Left lobe of liver (tissue), 2 donors: Measurements from ENCODE around the gene GRPEL1. TPM values are rescaled to one million over a fixed set of nuclear protein-coding genes. Genes with fewer than 3 reads are reported as not detected.
"Not testable (repeated sequence)": the region's sequence is repeated elsewhere in the genome, so short reads cannot be mapped to it uniquely, and the experiment has no call there.

Source experiments
- ATAC-seq: fragments of 200-7000 bp; cut with Tn5 transposase; one replicate; pipeline ENCODE4 v1.9.1; 2020; ENCODE audit warnings: mild to moderate bottlenecking, moderate library complexity
- DNase-seq: peaks from one replicate; pipeline ENCODE4 v3.0.0-alpha.2; 2020; ENCODE audit warnings: low spot score
- total RNA-seq: library from RNA; stranded (reverse); gene quantifications from one replicate; pipeline ENCODE4 v1.2.1, GENCODE V29; 2021
- donor health status: DM: no; HTN: no; CAD: no; lungs with moderate emphysema.
- donor health status: DM: no; HTN: yes; CAD: no.

GRPEL1 gene
- total RNA-seq, 1 donor from 2014 or later, result 37.3 TPM

DNA sequence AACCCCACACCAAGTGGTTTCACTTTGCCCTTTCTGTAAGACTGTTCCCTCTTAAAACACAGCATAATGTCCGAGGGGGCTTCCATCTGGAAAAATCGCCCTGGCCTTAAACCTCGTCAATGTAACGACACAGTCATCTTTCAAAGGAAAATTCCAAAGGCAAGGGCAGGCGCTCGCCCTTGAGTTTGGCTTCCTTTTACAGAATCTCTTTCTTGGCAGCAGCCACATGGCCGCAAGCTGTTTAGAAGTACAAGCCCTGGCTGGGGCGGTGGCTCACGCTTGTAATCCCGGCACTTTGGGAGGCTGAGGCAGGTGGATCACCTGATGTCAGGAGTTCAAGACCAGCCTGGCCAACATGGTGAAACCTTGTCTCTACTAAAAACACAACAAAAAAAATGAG, 27.1 kb upstream of the GRPEL1 start:
- no peak for DNase-seq
- no peak for ATAC-seq

DNA sequence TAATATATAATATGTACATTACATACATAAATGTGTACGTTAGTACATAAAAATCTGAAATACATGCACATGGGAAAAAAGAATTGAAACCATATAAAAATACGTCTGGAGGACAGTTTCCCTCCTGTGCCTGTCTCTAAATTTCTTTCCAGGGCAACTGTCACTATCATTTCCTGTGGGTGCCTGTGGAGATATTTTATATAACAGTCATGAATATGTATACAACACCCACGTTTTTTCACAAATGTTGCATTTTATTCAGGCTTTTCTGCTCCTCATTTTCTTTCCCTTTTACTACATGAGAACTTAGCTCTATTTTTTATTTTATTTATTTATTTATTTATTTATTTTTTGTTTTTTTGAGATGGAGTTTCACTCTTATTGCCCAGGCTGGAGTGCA, 24.2 kb upstream of the GRPEL1 start:
- DNase-seq (no peak), ATAC-seq (no peak)

DNA sequence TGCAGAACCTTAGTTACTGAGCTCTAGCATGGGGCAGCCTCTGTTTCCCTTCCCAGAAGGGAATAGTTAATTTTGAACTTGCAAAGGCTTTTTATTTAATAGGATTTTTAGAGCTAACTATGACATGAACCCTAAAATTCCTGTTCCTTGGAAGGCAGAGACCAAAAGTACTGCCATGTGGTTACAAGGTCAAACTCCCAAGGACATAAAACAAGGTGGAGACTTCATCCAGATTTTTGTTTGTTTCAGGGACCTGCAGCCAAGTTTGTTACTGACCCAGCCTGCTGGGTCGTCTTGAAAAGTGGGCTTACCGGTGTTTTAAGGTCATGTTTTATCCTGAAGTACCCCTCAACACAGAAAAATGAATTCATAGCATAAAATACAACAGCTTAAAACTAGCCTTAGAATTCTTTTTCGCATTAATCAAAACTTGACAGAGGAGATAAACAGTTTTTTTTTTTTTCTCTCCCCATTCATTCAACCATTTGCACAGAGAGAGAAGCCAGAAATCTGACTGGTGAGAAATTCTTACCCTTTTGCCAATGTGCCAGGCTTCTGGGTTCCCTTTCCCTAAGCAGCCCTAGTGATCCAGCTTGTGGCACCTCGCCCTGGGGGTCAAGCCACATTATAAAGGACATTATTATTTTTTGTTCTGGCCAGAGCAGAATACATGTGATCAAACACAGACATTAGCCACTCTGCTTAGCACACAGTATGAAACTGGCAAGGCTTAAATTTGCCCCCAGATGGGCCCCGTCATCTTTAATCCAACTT, 21.5 kb upstream of the GRPEL1 start:
- no peak for ATAC-seq
- no peak for DNase-seq

DNA sequence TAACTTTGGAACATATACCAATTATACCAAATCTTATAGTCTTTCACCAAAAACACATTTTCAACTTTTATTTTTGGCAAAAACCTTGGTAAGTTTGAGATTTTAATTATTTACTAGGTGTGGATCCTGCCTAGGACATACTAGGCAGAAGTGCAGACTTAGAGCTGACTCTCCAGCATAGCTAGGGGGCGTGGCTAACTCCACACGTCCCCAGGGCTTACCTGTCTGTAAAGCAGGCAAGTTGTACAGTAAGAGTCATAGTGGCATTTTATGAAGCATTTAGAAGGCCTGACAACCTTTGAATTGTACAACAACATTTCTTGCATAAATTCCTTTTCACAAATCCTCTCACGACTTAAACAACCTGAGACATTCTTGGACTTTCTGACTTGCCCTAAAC, 19.2 kb upstream of the GRPEL1 start:
- no peak for ATAC-seq

DNA sequence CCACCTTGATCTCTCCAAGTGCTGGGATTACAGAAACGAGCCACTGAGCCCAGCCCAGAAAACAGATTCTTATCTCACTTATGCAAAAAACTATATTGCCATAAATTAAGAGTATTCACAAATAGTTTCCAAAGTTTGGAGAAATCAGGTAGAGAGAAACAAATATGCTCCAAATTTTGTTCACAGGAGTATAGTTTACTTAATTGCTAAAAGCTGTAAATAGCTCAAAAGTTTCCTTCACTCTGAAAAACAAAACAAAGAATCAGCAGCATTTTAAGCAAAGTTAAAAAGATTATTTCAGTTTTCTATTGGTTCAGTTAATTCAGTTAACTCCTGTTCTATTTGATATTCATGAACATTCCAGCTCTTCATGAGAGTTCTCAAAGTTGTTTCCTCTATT, 18.5 kb upstream of the GRPEL1 start:
- DNase-seq (no peak), ATAC-seq (no peak)

More for the DNA sequence above, 19.2 kb upstream of the GRPEL1 start:
- no peak for DNase-seq

DNA sequence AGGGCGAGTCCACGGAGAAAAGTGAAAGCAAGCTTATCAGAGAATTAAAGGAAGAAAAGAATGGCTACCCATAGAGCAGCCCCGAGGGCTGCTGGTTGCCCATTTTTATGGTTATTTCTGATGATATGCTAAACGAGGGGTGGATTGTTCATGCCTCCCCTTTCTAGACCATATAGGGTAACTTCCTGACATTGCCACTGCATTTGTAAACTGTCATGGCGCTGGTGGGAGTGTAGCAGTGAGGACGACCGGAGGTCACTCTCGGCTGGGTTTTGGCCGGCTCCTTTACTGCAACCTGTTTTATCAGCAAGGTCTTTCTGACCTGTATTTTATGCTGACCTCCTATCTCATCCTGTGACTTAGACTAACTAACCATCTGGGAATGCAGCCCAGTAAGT, 16.7 kb upstream of the GRPEL1 start:
- peak; percentile 75 for ATAC-seq
- peak; percentile 72 for DNase-seq

DNA sequence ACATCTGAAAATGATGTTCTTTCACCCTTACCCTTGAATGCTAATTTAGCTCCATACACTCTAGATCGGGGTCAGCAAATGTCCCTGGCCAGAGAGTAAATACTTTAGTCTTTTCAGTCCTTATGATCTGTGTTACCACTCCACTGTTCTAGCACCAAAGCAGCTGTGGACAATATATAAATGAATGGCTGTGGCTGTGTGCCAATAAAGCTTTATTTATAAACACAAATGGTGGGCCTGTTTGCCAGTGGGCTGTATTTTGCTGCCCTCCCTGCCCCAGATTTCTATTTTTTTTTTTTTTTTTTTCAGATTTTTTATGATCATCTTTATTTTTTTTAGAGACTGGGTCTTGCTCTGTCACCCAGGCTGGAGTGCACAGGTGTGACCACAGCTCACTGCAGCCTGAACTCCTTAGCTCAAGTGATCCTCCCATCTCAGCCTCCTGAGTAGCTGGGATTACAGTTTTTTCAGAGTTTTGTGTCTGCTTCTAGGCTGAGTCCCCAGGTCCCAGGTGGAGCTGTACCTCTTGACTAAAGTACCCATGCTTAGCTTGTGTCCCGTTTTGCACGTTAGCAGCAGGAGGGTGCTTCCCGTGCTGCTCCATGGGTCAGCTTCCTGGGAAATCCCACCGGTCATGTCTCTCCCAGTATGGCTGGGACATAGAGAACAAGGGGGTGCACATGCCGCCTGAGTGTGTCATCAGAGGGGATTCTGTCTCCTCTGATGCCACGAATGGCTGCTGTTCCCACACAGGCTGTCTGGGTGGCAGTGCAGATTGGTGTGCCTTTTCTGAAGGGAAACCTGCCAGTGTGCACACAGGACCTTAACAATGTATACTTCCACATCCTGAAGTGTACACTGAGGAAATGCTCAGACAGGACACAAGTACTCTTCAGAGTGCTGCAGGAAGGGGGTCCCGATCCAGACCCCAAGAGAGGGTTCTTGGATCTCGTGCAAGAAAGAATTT, 16.0 kb upstream of the GRPEL1 start:
- no peak for DNase-seq
- peak; percentile 72 for ATAC-seq

DNA sequence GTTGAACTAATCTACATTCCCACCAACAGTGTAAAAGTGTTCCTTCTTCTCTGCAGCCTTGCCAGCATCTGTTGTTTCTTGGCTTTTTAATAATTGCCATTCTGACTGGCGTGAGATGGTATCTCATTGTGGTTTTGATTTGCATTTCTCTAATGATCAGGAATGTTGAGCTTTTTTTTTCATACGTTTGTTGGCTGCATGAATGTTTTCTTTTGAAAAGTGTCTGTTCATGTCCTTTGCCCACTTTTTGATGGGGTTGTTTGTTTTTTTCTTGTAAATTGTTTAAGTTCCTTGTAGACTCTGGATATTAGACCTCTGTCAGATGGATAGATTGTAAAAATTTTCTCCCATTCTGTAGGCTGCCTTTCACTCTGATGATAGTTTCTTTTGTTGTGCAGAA, 12.0 kb upstream of the GRPEL1 start:
- DNase-seq, ATAC-seq: not testable (repeated sequence)

DNA sequence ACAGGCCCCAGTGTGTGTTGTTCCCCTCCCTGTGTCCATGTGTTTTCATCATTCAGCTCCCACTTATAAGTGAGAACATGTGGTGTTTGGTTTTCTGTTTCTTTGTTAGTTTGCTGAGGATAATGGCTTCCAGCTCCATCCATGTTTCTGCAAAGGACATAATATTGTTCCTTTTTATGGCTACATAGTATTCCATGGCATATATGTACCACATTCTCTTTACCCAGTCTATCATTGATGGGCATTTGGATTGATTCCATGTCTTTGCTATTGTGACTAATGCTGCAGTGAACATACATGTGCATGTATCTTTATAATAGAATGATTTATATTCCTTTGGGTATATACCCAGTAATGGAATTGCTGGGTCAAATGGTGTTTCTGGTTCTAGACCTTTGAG, 11.6 kb upstream of the GRPEL1 start:
- ATAC-seq, result not testable (repeated sequence)

DNA sequence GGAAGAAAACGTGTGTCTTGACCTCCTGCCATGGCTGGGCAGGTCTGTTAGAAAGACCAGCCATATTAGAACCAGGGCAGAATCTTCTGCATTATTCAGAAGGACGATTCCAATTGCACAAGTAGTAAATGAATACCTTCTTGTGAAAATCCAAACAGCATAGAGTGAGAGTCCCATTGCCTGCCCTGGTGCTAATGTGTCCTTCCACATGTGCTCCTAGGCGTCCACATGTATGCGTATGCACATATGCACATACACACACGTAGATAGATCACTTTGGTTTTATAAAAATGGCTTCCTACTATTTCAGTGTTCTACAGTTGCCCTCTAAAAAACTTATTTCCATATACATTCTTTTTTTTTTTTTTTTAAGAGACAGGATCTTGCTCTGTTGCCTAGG, 10.2 kb upstream of the GRPEL1 start:
- ATAC-seq, result no peak

More for the DNA sequence above, 11.6 kb upstream of the GRPEL1 start:
- not testable (repeated sequence) for DNase-seq

DNA sequence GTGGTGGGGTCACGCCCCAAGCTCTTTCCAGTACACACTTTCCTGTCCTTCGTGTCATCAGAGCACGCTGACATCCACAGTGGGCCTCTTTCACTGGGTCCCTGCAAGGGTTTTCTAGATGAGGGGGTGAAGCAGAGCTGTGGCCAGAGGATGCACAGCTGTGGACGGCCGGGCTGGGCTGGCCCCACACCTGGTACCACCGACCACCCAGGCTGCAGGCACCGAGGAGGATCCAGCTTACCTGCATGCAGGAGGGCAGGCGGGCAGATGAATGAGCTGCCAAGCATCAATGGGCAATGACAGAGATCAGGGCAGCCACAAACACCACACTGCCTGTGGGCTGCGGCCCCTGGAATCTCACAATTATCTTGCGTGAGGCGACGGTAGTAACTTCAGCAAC, 9.5 kb upstream of the GRPEL1 start:
- no peak for ATAC-seq
- no peak for DNase-seq

More for the DNA sequence above, 10.2 kb upstream of the GRPEL1 start:
- DNase-seq, result no peak

DNA sequence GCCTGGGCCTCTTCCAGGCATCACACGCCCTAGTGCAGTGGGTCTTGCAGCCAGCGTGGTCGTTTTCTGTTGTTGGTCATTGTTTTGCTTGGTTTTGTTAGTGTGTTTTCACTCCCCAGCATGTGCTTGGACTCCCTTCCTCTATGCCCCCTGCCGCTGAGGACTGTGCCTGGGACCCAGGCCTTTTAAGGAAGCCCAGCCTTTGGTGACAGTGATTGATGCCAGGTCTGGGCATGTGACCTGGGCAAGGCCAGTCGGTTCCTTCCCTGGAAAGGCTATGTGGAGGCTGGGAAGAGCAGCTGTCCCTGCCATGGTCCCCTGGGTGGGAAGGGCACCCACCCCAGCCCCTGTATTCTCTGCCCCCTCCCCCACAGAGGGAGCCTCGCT, 8.8 kb upstream of the GRPEL1 start:
- ATAC-seq (no peak), DNase-seq (no peak)

DNA sequence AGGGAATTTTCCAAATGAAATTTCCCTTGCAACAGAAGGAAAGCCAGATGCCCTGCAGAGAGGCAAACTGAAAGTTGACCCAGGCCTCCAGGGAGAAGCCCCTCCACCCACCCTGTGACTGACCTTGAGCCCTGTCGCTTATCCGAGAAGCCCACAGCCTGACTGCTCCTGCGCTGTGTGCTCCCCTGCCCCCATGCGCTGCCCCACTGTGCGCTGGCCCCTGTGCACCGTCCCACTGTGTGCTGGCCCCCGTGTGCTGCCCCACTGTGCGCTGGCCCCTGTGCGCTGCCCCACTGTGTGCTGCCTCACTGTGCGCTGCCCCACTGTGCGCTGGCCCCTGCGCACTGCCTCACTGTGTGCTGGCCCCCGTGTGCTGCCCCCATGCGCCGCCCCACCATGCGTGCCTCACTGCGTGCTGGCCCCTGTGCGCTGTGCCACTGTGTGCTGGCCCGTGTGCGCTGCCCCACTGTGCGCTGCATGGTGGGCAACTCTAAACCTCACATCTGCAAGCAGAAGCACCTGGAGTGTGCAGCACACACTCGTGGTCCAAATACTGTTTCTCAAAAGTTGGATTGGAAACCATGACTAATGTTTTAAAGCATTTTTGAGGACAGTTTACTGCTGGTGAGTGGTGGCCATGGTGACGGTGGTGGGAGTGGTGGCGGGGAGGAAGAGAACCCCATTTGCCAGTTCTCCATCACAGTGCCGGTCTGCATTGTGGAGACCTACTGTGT, 8.3 kb upstream of the GRPEL1 start:
- ATAC-seq (no peak), DNase-seq (no peak)

DNA sequence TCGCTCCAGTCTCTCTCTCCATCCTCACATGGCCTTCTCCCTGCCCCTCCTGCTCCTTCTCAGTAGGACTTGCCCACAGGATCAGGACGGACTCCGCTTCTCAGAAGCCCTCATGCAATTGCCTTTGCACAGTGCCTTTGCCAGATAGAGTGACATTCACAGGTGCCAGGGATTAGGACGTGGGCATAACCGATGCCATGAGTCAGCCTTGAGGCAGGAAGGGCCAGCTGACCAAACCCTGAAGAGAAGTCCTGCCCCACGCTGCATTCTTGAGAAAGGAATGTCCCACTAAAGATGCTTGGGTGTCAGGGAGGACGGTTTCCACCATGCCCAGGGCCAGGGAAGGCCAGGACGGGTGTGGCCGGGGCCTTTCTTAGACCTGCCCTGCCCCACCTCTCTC, 6.6 kb upstream of the GRPEL1 start:
- ATAC-seq (no peak), DNase-seq (no peak)

DNA sequence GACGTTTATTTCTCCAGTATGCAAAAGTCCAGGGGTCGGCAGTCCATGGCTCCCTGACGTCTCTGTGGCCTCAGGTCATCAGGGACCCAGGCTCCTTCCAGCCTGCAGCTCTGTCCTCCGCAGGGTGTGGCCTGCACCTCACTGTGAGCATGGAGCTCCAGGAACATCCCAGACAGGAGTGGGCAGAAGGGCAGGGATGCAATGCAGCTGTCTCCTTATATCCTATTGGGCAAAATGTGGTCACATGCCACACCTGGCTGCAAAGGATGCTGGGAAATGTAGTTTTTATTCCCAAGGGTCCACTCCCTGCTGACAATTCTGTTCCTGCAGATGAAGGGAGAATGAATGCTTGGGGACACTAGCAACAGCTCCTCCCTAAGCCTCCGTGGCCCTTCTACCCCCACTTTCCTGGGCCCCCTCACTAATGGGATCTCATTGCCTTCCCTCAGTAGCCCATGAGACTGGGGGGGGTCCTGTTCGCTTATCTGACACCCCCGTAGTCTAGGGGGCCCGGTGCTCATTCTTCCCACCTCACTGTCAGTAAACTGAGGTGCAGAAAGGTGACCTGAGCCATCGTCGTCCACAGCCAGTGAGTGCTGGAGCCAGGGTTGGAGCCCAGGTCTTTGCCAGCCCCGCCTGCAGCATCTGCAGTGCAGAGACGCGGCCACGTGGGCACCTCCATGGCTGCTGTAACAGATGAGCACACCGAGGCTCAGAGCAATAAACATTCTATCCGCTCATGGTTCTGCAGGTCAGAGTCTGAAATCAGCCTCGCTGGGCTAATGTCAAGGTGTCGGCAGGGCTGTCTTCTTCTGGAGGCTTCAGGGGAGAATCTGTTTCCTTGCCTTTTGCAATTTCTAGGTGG, 5.9 kb upstream of the GRPEL1 start:
- DNase-seq (no peak), ATAC-seq (peak; percentile 73)

DNA sequence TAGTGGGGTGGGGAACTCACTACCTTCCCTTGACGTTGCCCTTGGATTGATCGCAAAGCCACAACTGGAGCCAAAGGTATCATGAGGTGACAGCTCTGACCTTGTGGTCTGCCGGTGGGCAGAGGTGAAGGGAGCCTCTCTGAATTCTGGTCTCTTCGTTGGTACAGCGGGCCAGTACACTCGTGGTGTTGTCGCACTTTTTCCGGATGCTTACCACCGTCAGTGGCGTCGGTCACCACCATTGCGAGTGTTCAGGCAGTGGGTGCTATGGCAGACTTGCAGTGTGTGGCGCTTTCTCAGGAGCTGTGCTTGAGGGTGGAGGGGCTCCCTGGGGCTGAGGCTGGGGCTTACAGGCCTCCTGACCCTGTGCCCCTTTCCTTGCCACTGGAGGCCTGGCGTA, 5.2 kb upstream of the GRPEL1 start:
- ATAC-seq (no peak), DNase-seq (no peak)

DNA sequence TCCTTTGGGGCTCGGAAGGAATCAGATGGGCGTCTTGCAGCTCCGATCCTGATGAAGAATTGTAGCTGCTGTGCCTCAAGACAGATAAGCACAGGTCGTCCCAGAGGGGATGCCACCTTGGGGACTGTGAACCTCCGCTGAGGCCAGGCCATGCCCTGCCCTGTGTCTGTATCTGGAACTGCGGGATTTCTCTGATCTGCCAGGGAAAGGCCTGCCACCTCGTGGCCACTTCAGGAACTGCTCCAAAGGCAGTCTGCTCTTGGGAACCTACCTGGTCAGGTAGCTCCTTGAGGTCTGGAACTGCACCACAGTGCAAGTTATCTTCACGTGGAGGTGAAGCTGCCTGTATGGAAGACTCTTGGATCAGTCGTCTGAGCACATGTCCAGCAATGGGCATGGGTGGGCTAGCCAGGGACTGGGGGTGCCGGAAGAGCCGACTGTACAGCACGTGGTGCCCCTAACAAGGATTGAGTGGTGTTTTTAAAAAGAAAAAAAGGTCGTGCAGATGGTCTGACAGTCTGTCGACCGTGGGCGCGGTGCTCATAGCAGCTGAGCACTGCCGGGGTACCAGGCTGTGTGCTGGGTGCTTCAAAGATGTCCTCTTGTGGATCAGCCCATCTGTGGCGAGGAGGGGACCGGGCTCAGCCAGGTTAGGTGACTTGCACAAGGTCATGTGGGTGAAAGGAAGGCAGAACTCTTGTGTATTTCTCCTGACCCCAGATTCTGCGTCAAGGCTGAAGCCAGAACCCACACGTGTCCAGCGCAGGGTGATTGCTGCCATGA, 3.1 kb upstream of the GRPEL1 start:
- DNase-seq, result peak; percentile 85
- ATAC-seq, result peak; percentile 56

DNA sequence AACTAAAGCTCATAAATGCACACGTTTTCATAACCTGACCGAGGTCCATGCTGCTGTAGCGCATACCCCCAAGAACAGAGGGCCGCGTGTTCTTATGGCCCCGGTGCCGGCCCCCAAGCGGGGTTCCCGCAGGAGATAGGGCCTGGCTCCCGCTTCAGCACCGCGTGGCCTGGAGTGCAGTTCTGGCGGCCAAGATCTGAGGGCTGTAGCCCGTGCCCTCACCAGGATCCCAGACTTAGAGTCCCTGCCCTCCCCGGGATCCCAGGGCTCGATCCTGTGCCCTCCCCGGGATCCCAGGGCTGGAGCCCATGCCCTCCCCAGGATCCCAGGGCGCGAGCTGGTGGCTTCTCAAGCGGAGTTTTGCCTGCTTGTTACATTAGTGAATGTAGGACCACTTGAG, 1.0 kb upstream of the GRPEL1 start:
- ATAC-seq (no peak), DNase-seq (no peak)

DNA sequence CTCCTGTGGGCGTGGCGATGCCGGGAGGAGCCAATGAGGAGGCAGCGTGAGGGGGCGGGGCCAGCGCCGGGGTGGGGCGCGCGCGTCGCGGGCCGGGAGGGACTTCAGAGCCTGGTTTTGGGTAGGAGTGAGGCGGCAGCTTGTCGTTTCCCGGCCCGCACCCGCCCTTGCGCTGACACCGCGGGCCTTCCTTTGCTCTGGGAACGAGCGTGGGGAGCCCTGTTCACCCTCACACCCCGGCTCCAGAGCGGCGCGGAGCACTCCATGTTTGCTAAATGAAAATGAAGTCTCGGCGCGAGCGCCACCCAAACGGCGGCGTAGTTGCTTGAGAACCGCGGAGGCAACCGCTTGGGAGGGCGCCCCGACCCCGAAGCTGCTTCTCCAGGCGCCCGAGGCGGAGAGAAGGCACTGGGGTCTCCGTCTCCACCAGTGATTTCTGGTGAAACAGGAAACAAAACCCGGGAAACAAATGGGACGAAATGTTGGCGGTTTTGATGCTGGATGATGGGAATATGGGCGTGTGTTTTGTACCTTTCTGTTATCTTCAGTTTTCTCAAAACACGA, 497 bp upstream of the GRPEL1 start:
- ATAC-seq, result no peak
- no peak for DNase-seq
